ENCODE data around the gene LMF1. TPM values are rescaled to one million over a fixed set of nuclear protein-coding genes. Genes with fewer than 3 reads are reported as not detected.
A peak's percentile ranks its signal among the peaks of the same experiment; 100 is the strongest.

The LMF1 gene
- total RNA-seq, 6 donors from 2014 or later = 20.3 to 147 (median 28.2) TPM

DNA sequence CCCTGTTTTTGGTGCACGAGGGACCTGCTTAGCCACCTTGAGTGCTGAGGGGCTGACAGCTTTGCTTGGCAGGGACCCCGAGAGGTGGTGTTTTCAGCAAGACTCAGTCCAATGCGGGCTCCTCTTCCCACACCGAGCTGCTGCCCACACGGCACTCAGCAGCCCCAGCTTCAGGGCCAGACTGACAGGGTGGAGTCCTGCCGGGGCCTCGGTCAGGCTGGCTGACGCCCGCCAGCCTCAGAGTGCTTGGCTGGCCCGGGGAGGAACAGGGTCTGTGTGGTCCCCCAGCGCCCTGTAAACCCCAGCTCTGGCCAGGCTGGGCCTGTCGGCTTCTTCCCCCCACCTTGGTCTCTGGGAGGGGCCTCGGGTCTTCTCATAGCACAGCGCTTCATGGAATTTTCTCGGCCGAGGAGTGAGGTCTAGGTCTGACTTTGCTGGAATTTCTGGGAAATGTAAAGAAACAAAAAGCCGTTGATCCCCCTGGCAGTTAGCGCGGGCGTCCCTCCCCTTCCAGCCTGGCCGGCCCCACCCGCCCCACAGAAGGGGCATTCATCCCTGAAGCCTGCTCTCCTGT, 13.4 kb upstream of the LMF1 start:
- H3K4me1 ChIP-seq = peaks cover 17 to 29% (median 18%) of the 10 kb centered on the region in 4 donors
- no peaks in the 10 kb centered on the region for H3K9me3 ChIP-seq
- no peaks in the 10 kb centered on the region for H3K36me3 ChIP-seq
- no peak for ATAC-seq (ENCODE audit: low FRiP score in 2 of 2)
- TF ChIP-seq CTCF (IDR thresholded peaks at IDR 0.05) (no peak), EP300 (IDR thresholded peaks at IDR 0.05) (no peak), POLR2A (IDR thresholded peaks at IDR 0.05) (no peak), POLR2AphosphoS5 (IDR thresholded peaks at IDR 0.05) (no peak)
- WGBS, 2 donors = 80 to 83% methylated on average over 10 to 13 of the region's 22 CpGs
- H3K27me3 ChIP-seq = peaks cover 0 to 39% (median 16%) of the 10 kb centered on the region in 4 donors
- H3K27ac ChIP-seq = no peak overlapping the region
- peak in 1 of 2 donors; percentile 66 for DNase-seq
- H3K4me3 ChIP-seq = no peak overlapping the region

GRCh38 chr16:983044-984030, 12.6 kb upstream of the LMF1 start:
- H3K4me3 ChIP-seq = no peak overlapping the region
- H3K27ac ChIP-seq = no peak overlapping the region
- H3K27me3 ChIP-seq = peaks cover 0 to 43% (median 16%) of the 10 kb centered on the region in 4 donors
- no peaks in the 10 kb centered on the region for H3K9me3 ChIP-seq
- peaks cover 17 to 29% (median 18%) of the 10 kb centered on the region in 4 donors for H3K4me1 ChIP-seq
- DNase-seq (peak in 1 of 2 donors; percentile 81), ATAC-seq (ENCODE audit: low FRiP score in 2 of 2) (no peak)
- H3K36me3 ChIP-seq = no peaks in the 10 kb centered on the region
- WGBS, 2 donors = 75 to 87% methylated on average over 20 to 50 of the region's 59 CpGs
- no peak for TF ChIP-seq EP300 (IDR thresholded peaks at IDR 0.05)
- no peak for TF ChIP-seq POLR2A (IDR thresholded peaks at IDR 0.05)
- TF ChIP-seq CTCF (IDR thresholded peaks at IDR 0.05) = no peak
- no peak for TF ChIP-seq POLR2AphosphoS5 (IDR thresholded peaks at IDR 0.05)

DNA sequence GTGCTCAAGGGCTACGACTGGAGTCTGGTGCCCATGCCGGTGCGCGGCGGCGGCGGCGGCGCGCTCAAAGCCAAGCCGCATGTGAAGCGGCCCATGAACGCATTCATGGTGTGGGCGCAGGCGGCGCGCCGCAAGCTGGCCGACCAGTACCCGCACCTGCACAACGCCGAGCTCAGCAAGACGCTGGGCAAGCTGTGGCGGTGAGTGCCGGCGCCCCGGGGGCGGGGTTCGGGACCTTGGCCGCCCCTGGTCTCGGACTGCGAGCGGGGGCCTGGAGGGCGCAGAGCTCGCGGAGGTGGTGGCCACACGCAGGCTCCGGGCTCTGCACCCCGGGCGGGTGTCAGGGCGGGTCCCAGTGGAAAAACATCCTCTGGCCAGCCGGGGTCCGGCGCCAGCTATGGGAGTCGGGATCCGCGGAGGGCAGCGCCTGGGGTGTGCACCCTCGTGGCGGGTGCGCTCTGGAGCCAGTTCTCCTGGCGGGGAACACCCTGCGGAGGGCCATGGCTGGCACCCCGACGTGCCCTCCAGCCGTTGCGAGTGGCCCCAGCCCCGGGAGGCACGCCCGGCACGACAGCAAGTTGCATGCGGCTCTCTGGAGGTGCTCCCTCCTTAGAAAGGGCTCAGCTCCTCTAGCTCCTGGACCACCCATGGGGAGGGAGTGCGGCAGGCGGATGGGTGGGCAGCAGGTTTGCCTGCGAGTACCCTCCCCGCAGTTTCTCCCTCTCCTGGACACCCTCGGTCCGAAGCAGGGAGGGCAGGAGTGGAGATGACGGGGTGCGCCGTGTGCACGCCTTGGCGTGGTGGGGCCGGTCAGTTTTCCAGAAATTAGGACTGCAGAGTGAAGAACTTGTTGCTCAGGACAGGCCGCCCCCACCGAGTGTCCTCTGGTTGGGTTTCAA, 11.6 kb upstream of the LMF1 start:
- H3K4me1 ChIP-seq = peaks cover 17 to 29% (median 18%) of the 10 kb centered on the region in 4 donors
- TF ChIP-seq POLR2AphosphoS5 (IDR thresholded peaks at IDR 0.05) = no peak
- no peak for TF ChIP-seq EP300 (IDR thresholded peaks at IDR 0.05)
- TF ChIP-seq CTCF (IDR thresholded peaks at IDR 0.05) = no peak
- no peak for TF ChIP-seq POLR2A (IDR thresholded peaks at IDR 0.05)
- H3K27me3 ChIP-seq = peaks cover 0 to 43% (median 16%) of the 10 kb centered on the region in 4 donors
- H3K4me3 ChIP-seq = peak overlapping the region in 3 of 4 donors; percentile 57 to 63 (median 60)
- H3K27ac ChIP-seq = no peak overlapping the region
- whole genome bisulfite sequencing, 2 donors = 32 to 74% methylated on average over 12 to 33 of the region's 76 CpGs
- DNase-seq (peak in 1 of 2 donors; percentile 87), ATAC-seq (ENCODE audit: low FRiP score in 2 of 2) (no peak)
- H3K9me3 ChIP-seq = no peaks in the 10 kb centered on the region
- H3K36me3 ChIP-seq = no peaks in the 10 kb centered on the region

DNA sequence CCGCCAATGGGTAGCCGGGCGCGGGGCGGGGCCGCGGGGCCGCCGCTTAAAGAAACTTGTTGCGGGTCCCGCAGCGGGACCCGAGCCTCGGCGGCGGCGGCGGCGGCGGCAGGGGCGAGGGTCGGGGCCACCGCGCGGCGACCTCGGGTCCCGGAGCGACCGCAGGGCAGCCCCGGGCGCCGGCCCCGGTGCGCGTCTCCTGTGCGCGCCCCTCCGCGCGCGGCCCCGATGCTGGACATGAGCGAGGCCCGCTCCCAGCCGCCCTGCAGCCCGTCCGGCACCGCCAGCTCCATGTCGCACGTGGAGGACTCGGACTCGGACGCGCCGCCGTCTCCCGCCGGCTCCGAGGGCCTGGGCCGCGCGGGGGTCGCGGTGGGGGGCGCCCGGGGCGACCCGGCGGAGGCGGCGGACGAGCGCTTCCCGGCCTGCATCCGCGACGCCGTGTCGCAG, 10.9 kb upstream of the LMF1 start, which contains the start of gene SOX8:
TSS of gene SOX8 (plus strand) at position 76 of the 450 bp plus-strand sequence. CDS start at position 229, 153 bp downstream.
- peaks cover 0 to 43% (median 16%) of the 10 kb centered on the region in 4 donors for H3K27me3 ChIP-seq
- no CpG with 5 or more reads among the region's 80 CpGs for WGBS, 2 donors
- H3K27ac ChIP-seq = no peak within 1 kb of the TSS
- no peak for ATAC-seq (ENCODE audit: low FRiP score in 2 of 2)
- peak within 1 kb of the TSS; percentile 25 to 63 (median 58) for H3K4me3 ChIP-seq
- H3K4me1 ChIP-seq = peaks cover 17 to 29% (median 18%) of the 10 kb centered on the region in 4 donors
- no peaks in the 10 kb centered on the region for H3K9me3 ChIP-seq
- H3K36me3 ChIP-seq = no peaks in the 10 kb centered on the region
- TF ChIP-seq POLR2AphosphoS5 (IDR thresholded peaks at IDR 0.05) = no peak
- no peak for TF ChIP-seq EP300 (IDR thresholded peaks at IDR 0.05)
- no peak for TF ChIP-seq POLR2A (IDR thresholded peaks at IDR 0.05)
- no peak for TF ChIP-seq CTCF (IDR thresholded peaks at IDR 0.05)
- peak in 1 of 2 donors; percentile 91 for DNase-seq

Data from upper lobe of left lung (tissue), 6 donors.